ENCODE measurements around the gene ANKRA2.
"Not testable (repeated sequence)": the region's sequence is repeated elsewhere in the genome, so short reads cannot be mapped to it uniquely, and the experiment has no call there.

ANKRA2 gene

GRCh38 chr5:73514418-73514817, 51.0 kb downstream of the ANKRA2 start:
- DNase-seq (no peak), ATAC-seq (ENCODE audit: insufficient read depth, low read depth) (no peak)
- Histone ChIP-seq H3K4me3 (ENCODE audit: low read depth in 1 of 2, low read length in 2 of 2) (no peak overlapping the region), H4K20me1 (ENCODE audit: insufficient read depth, low read length) (no peaks in the 10 kb centered on the region), H2AFZ (ENCODE audit: low read depth, low read length) (no peak overlapping the region), H3K27me3 (ENCODE audit: insufficient read depth, low read length, poor library complexity) (no peaks in the 10 kb centered on the region), H3K4me2 (ENCODE audit: insufficient read depth, low read length) (no peak overlapping the region), H3K36me3 (ENCODE audit: insufficient read depth, low read length) (no peaks in the 10 kb centered on the region), H3K9me3 (ENCODE audit: insufficient read depth, low read length, severe bottlenecking) (no peaks in the 10 kb centered on the region), H3K9ac (ENCODE audit: low read depth, low read length) (no peak overlapping the region), H3K4me1 (ENCODE audit: insufficient read depth, low read length) (peaks cover under 1% of the 10 kb centered on the region; the same call in 1 of the 2 replicates), H3K79me2 (ENCODE audit: insufficient read depth, low read length) (no peaks in the 10 kb centered on the region), H3K27ac (ENCODE audit: low read length) (no peak overlapping the region)
- TF ChIP-seq EZH2 (IDR thresholded peaks at IDR 0.05; ENCODE audit: borderline replicate concordance, low read depth, low read length, severe bottlenecking) (no peak), CTCF (IDR thresholded peaks at IDR 0.05; ENCODE audit: borderline replicate concordance, extremely low read depth, low read length, poor library complexity, severe bottlenecking) (no peak)

DNA sequence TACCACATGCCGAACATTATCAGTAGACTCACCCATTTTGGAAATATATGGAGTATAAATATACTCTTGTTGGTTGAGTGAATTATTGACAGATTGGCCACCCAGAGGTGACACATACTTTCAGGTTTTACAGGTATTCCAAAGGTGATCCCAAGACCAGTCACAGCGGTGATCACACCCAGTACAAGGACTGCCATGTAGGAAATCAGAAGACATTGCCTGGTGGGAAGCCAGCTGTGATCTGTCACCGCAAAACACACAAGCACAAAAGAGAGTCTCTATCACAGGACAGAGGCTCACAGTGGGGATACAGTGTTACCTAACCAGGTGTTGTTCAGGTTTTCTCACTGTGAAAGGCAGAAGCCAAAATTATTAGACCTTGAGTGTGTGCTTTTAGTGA, 51.4 kb downstream of the ANKRA2 start:
- H3K9ac ChIP-seq (ENCODE audit: low read depth, low read length), result no peak overlapping the region
- H3K27me3 ChIP-seq (ENCODE audit: insufficient read depth, low read length, poor library complexity), result no peaks in the 10 kb centered on the region
- no peaks in the 10 kb centered on the region for H3K79me2 ChIP-seq (ENCODE audit: insufficient read depth, low read length)
- no peak overlapping the region for H3K4me3 ChIP-seq (ENCODE audit: low read depth in 1 of 2, low read length in 2 of 2)
- DNase-seq (no peak), ATAC-seq (ENCODE audit: insufficient read depth, low read depth) (no peak)
- TF ChIP-seq CTCF (IDR thresholded peaks at IDR 0.05; ENCODE audit: borderline replicate concordance, extremely low read depth, low read length, poor library complexity, severe bottlenecking) (no peak), EZH2 (IDR thresholded peaks at IDR 0.05; ENCODE audit: borderline replicate concordance, low read depth, low read length, severe bottlenecking) (no peak)
- H3K9me3 ChIP-seq (ENCODE audit: insufficient read depth, low read length, severe bottlenecking), result no peaks in the 10 kb centered on the region
- H3K4me2 ChIP-seq (ENCODE audit: insufficient read depth, low read length), result no peak overlapping the region
- H3K36me3 ChIP-seq (ENCODE audit: insufficient read depth, low read length), result no peaks in the 10 kb centered on the region
- no peak overlapping the region for H2AFZ ChIP-seq (ENCODE audit: low read depth, low read length)
- no peaks in the 10 kb centered on the region for H3K4me1 ChIP-seq (ENCODE audit: insufficient read depth, low read length)
- no peak overlapping the region for H3K27ac ChIP-seq (ENCODE audit: low read length)
- no peaks in the 10 kb centered on the region for H4K20me1 ChIP-seq (ENCODE audit: insufficient read depth, low read length)

DNA sequence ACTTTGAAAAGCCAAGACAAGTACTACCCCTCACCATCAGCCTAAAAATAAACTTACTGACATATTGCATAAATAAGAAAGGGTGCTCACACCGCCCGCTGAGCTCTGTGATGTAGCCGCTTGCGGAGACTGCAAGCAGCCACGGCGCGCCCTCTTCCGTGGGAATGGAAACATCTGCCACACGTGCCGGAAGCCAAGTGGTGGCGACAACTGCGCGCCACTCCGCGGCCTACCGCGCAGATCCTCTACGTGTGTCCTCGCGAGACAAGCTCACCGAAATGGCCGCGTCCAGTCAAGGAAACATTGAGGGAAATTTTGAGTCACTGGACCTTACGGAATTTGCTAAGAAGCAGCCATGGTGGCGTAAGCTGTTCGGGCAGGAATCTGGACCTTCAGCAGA, 56.9 kb downstream of the ANKRA2 start:
- not testable (repeated sequence) for H3K9me3 ChIP-seq (ENCODE audit: insufficient read depth, low read length, severe bottlenecking); H3K27me3 ChIP-seq (ENCODE audit: insufficient read depth, low read length, poor library complexity); H3K4me1 ChIP-seq (ENCODE audit: insufficient read depth, low read length); H2AFZ ChIP-seq (ENCODE audit: low read depth, low read length); H3K4me2 ChIP-seq (ENCODE audit: insufficient read depth, low read length); DNase-seq; H3K9ac ChIP-seq (ENCODE audit: low read depth, low read length); H3K79me2 ChIP-seq (ENCODE audit: insufficient read depth, low read length); H4K20me1 ChIP-seq (ENCODE audit: insufficient read depth, low read length); H3K4me3 ChIP-seq (ENCODE audit: low read depth in 1 of 2, low read length in 2 of 2); H3K27ac ChIP-seq (ENCODE audit: low read length)
- H3K36me3 ChIP-seq (ENCODE audit: insufficient read depth, low read length), result peaks cover 32% of the 10 kb centered on the region
- peak; percentile 69 for ATAC-seq (ENCODE audit: insufficient read depth, low read depth)

DNA sequence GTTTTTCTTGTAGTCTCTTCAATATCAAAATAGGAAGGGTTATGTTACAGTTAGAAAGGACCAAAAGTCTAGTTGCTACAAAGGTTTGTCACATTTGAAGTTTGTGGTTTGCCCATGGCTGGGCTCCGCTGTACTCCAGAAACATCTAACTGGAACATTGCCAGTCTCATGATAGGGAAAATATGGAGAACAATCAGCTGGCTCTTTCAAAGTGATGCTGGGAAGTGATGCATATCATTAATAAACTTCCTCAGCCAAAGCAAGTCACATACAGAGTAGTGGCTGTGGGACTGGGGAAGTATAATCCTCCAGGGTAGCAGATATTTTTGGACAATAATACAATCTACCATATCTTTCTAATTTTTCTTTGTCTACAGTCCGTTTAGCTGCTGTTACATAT, 58.4 kb downstream of the ANKRA2 start:
- no peak for TF ChIP-seq CTCF (IDR thresholded peaks at IDR 0.05; ENCODE audit: borderline replicate concordance, extremely low read depth, low read length, poor library complexity, severe bottlenecking)
- no peak for TF ChIP-seq EZH2 (IDR thresholded peaks at IDR 0.05; ENCODE audit: borderline replicate concordance, low read depth, low read length, severe bottlenecking)
- H3K36me3 ChIP-seq (ENCODE audit: insufficient read depth, low read length), result peaks cover 46% of the 10 kb centered on the region

More for the DNA sequence above, 58.4 kb downstream of the ANKRA2 start:
- ATAC-seq (ENCODE audit: insufficient read depth, low read depth), result 0 out of 3 replicates have a peak, but pooled peaks have one; percentile 28
- Histone ChIP-seq H3K79me2 (ENCODE audit: insufficient read depth, low read length) (peaks cover 10% of the 10 kb centered on the region), H3K9me3 (ENCODE audit: insufficient read depth, low read length, severe bottlenecking) (no peaks in the 10 kb centered on the region), H3K27me3 (ENCODE audit: insufficient read depth, low read length, poor library complexity) (no peaks in the 10 kb centered on the region), H3K4me2 (ENCODE audit: insufficient read depth, low read length) (no peak overlapping the region), H4K20me1 (ENCODE audit: insufficient read depth, low read length) (peaks cover 23% of the 10 kb centered on the region), H3K27ac (ENCODE audit: low read length) (no peak overlapping the region), H3K9ac (ENCODE audit: low read depth, low read length) (no peak overlapping the region), H3K4me1 (ENCODE audit: insufficient read depth, low read length) (no peaks in the 10 kb centered on the region), H3K4me3 (ENCODE audit: low read depth in 1 of 2, low read length in 2 of 2) (no peak overlapping the region), H2AFZ (ENCODE audit: low read depth, low read length) (no peak overlapping the region)
- DNase-seq, result no peak

Data from DND-41 (cell line).